ENCODE measurements around the gene TUBB4A. TPM values are rescaled to one million over a fixed set of nuclear protein-coding genes. Genes with fewer than 3 reads are reported as not detected.
A peak's percentile ranks its signal among the peaks of the same experiment; 100 is the strongest.

The TUBB4A gene
- total and polyA plus RNA-seq, 10 of the 15 experiments (the other 5 are each of a cell fraction or from before 2014, with no cell fraction given), result 0.29 to 22.4 (median 3.8) TPM

GRCh38 chr19:6481541-6482342 is 20.4 kb downstream of the TUBB4A start, which contains the start of gene DENND1C (continued):
- TF ChIP-seq GABPA (IDR thresholded peaks at IDR 0.05; ENCODE audit: low read depth) (no peak), HCFC1 (IDR thresholded peaks at IDR 0.05; ENCODE audit: low read length) (no peak), IRF3 (IDR thresholded peaks at IDR 0.05) (no peak), MTA2 (IDR thresholded peaks at IDR 0.05; ENCODE audit: low read depth) (peak; percentile 75), BCL11A (IDR thresholded peaks at IDR 0.05; ENCODE audit: low read depth, low read length) (0 out of 2 replicates have a peak, but pooled peaks have one; percentile 13), TAF1 (IDR thresholded peaks at IDR 0.05; ENCODE audit: borderline replicate concordance, low read depth, low read length) (peak; percentile 54; the same call in 1 of the 2 replicates), ATF7 (IDR thresholded peaks at IDR 0.05; ENCODE audit: low read depth) (peak; percentile 83), FOXM1 (IDR thresholded peaks at IDR 0.05; ENCODE audit: low read depth, low read length) (no peak), ZBED1 (IDR thresholded peaks at IDR 0.05; ENCODE audit: borderline replicate concordance) (no peak), RBBP5 (conservative IDR thresholded peaks at IDR 0.05) (no peak)

DNA sequence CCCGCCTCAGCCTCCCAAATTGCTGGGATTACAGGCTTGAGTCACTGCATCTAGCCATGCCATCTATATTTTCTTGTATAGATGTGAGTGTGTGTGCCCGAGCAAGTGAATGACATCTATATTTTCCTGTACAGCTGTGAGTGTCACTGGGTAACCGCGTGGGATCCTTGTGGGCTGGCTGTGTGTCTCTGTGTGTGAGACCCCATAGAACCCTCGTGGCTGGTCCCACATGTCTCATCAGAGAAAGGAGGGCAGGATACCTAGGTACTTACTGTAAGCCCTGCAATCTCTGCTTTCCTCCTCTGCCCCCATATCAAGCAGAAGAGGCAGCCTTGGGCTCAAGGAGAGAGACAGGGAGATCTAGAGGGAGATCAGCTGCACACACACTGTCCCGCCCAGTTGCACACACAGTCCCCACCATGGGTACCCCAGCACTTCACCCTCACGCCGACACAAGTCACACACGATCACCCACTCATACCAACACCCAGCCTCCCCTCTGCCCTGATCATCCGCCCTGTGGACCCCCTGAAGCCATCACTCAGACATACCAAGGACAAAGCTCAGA is 21.2 kb downstream of the TUBB4A start:
- peaks cover 10% of the 10 kb centered on the region for H3K4me1 ChIP-seq (ENCODE audit: control insufficient read depth, insufficient read depth, low read length)
- ChIA-PET RAD21 (ENCODE audit: unreplicated experiment) (interaction anchor here (0.6 to 2.4 kb wide), 16 partner anchors 9 to 382 kb away, joined by 3 to 20 read pairs (median 4); partner anchors contain the start of genes ALKBH7, CLPP, GPR108 and SLC25A23), CTCF (interaction anchor here (0.7 to 3.4 kb wide), 22 partner anchors 10 to 382 kb away, joined by 3 to 26 read pairs (median 4); partner anchors contain the start of genes ALKBH7, KHSRP, SLC25A23 and TUBB4A), POLR2A (interaction anchor here (0.5 to 1.9 kb wide), 16 partner anchors 8 to 180 kb away, joined by 3 to 10 read pairs (median 4); partner anchors contain the start of genes ALKBH7, KHSRP and SLC25A23), SMC1A (ENCODE audit: uncharacterized antibody, unreplicated experiment) (interaction anchor here (0.6 to 2.1 kb wide), 12 partner anchors 8 to 354 kb away, joined by 3 to 5 read pairs (median 3); partner anchors contain the start of genes ALKBH7 and GTF2F1)
- BruUV-seq (replicated peaks), result no TSS peak
- FAIRE-seq (peak; percentile 85), ATAC-seq (peak; percentile 48), DNase-seq (ENCODE audit: low read depth, low spot score) (no peak)
- H3K4me3 ChIP-seq, result peak overlapping the region; percentile 69
- H3K27ac ChIP-seq (ENCODE audit: control insufficient read depth, insufficient read depth), result peak overlapping the region; percentile 93
- intact Hi-C loops (cut with micrococcal nuclease; ENCODE audit: unreplicated experiment), result no loop called here
- H3K36me3 ChIP-seq (ENCODE audit: control insufficient read depth in 2 of 2, insufficient read depth in 2 of 2, low read length in 1 of 2), result peaks cover 4 to 11% of the 10 kb centered on the region in 2 experiments; a peak in 3 of 4 replicates
- H3K9me3 ChIP-seq (replicated peaks; ENCODE audit: control insufficient read depth, insufficient read depth, low read length), result no peaks in the 10 kb centered on the region; the same call in 2 of the 3 replicates
- H3K4me2 ChIP-seq (ENCODE audit: control insufficient read depth, insufficient read depth), result peak overlapping the region; percentile 89
- peak overlapping the region; percentile 82 for H2AFZ ChIP-seq (ENCODE audit: control insufficient read depth, low read depth, low read length)
- H3K27me3 ChIP-seq (replicated peaks in 1 of 2; ENCODE audit: control insufficient read depth in 2 of 2, insufficient read depth in 2 of 2, low read length in 1 of 2), result no peaks in the 10 kb centered on the region
- in situ Hi-C loops (cut with MboI), result no loop called here
- H4K20me1 ChIP-seq (ENCODE audit: control insufficient read depth, insufficient read depth), result no peaks in the 10 kb centered on the region
- 12% methylated on average over 10 of the region's 10 CpGs for WGBS (ENCODE audit: insufficient coverage, insufficient replicate concordance, low lambda C conversion rate, missing lambda C conversion rate)
- H3K9ac ChIP-seq (ENCODE audit: control insufficient read depth, insufficient read depth, low read length), result peak overlapping the region; percentile 99
- peaks cover 16% of the 10 kb centered on the region for H3K79me2 ChIP-seq (ENCODE audit: control insufficient read depth, insufficient read depth, low read length)
- TF ChIP-seq TCF3 (IDR thresholded peaks at IDR 0.05; ENCODE audit: borderline replicate concordance, insufficient read depth, low read depth, low read length), result no peak
- TF ChIP-seq ZNF217 (IDR thresholded peaks at IDR 0.05), result no peak
- no peak for TF ChIP-seq REST (IDR thresholded peaks at IDR 0.05; ENCODE audit: low read depth, low read length)
- no peak for TF ChIP-seq GABPA (IDR thresholded peaks at IDR 0.05; ENCODE audit: low read depth)
- TF ChIP-seq JUND (IDR thresholded peaks at IDR 0.05; ENCODE audit: low read depth, low read length), result no peak
- no peak for TF ChIP-seq SMAD1 (IDR thresholded peaks at IDR 0.05; ENCODE audit: low read depth, partially characterized antibody)
- TF ChIP-seq WRNIP1 (IDR thresholded peaks at IDR 0.05; ENCODE audit: borderline replicate concordance, low read depth, low read length), result no peak
- TF ChIP-seq MTA2 (IDR thresholded peaks at IDR 0.05; ENCODE audit: low read depth), result no peak

Measured in GM12878 (cell line).